ENCODE results near the gene CNRIP1. TPM values are rescaled to one million over a fixed set of nuclear protein-coding genes. Genes with fewer than 3 reads are reported as not detected.

CNRIP1 gene
- total and polyA plus RNA-seq, 2 of the 4 experiments (the other 2 are of a cell fraction) = 23.3 to 32.7 TPM

- Histone ChIP-seq H3K23ac (ENCODE audit: low read depth, low read length) (no peak overlapping the region), H3K14ac (replicated peaks; ENCODE audit: low read depth, low read length) (no peak overlapping the region), H3K4me2 (ENCODE audit: low read depth, low read length) (no peak overlapping the region), H4K8ac (ENCODE audit: low read depth in 2 of 2, low read length in 2 of 2) (no peak overlapping the region), H2AFZ (replicated peaks; ENCODE audit: low read length, poor library complexity) (no peak overlapping the region), H3K79me1 (ENCODE audit: low read depth in 1 of 2, low read length in 2 of 2) (no peaks in the 10 kb centered on the region), H3K36me3 (ENCODE audit: control insufficient read depth, insufficient read depth, low read length) (no peaks in the 10 kb centered on the region), H3K27me3 (ENCODE audit: control insufficient read depth, insufficient read depth, low read length) (no peaks in the 10 kb centered on the region), H4K20me1 (ENCODE audit: insufficient read depth, low read length) (no peaks in the 10 kb centered on the region), H4K91ac (ENCODE audit: insufficient read depth, low read depth, low read length) (no peak overlapping the region), H2BK120ac (ENCODE audit: low read depth, low read length) (no peak overlapping the region), H3K4ac (ENCODE audit: low read depth, low read length) (no peak overlapping the region), H2BK15ac (ENCODE audit: low read depth, low read length) (no peak overlapping the region), H3K27ac (ENCODE audit: insufficient read depth, low read length) (no peak overlapping the region), H4K5ac (ENCODE audit: low read depth, low read length) (no peak overlapping the region), H2BK5ac (ENCODE audit: low read depth, low read length, poor library complexity, severe bottlenecking) (no peak overlapping the region), H3K4me1 (ENCODE audit: control insufficient read depth, insufficient read depth, low read length) (no peaks in the 10 kb centered on the region), H3K9me1 (ENCODE audit: insufficient read depth, low read length) (no peaks in the 10 kb centered on the region), H2AK9ac (replicated peaks; ENCODE audit: low read depth, low read length, poor library complexity) (no peak overlapping the region), H3K9ac (ENCODE audit: low read depth, low read length) (no peak overlapping the region), H2BK20ac (ENCODE audit: low read depth, low read length) (no peak overlapping the region), H3K4me3 (ENCODE audit: insufficient read depth, low read depth, low read length) (no peak overlapping the region), H3K56ac (ENCODE audit: extremely low read depth, insufficient read depth, low read length) (no peak overlapping the region), H3K18ac (ENCODE audit: low read depth, low read length) (no peak overlapping the region), H3K9me3 (ENCODE audit: control insufficient read depth, insufficient read depth, low read length) (no peaks in the 10 kb centered on the region), H2AK5ac (ENCODE audit: low read depth, low read length) (no peak overlapping the region)
- CTCF ChIA-PET = no interaction called here
- dilution Hi-C loops (cut with HindIII; ENCODE audit: low sequenced_read_pairs, unreplicated experiment) = no loop called here
- no peak for DNase-seq
- TF ChIP-seq FOS (IDR thresholded peaks at IDR 0.05; ENCODE audit: low read depth, low read length) (no peak), USF2 (IDR thresholded peaks at IDR 0.05; ENCODE audit: low read depth, low read length) (no peak), RAD21 (IDR thresholded peaks at IDR 0.05; ENCODE audit: low read length) (no peak), NFE2L2 (IDR thresholded peaks at IDR 0.05; ENCODE audit: low read depth, low read length) (no peak), BHLHE40 (IDR thresholded peaks at IDR 0.05; ENCODE audit: low read depth, low read length) (no peak), MAZ (IDR thresholded peaks at IDR 0.05; ENCODE audit: borderline replicate concordance, low read depth, low read length) (no peak), CEBPB (IDR thresholded peaks at IDR 0.05; ENCODE audit: low read depth, low read length) (no peak), CTCF (conservative IDR thresholded peaks at IDR 0.05; ENCODE audit: low read depth, low read length) (no peak), MXI1 (IDR thresholded peaks at IDR 0.05; ENCODE audit: borderline replicate concordance, low read depth, low read length) (no peak), SMC3 (IDR thresholded peaks at IDR 0.05; ENCODE audit: low read depth, low read length) (no peak), POLR2A (IDR thresholded peaks at IDR 0.05; ENCODE audit: low read depth, low read length) (no peak), ELK1 (IDR thresholded peaks at IDR 0.05; ENCODE audit: borderline replicate concordance, low read depth, low read length) (no peak), CHD1 (IDR thresholded peaks at IDR 0.05; ENCODE audit: low read depth, low read length) (no peak), RCOR1 (IDR thresholded peaks at IDR 0.05; ENCODE audit: insufficient replicate concordance, low read length) (no peak), RFX5 (IDR thresholded peaks at IDR 0.05; ENCODE audit: low read depth, low read length) (no peak), MAFK (IDR thresholded peaks at IDR 0.05; ENCODE audit: low read depth, low read length) (no peak)
- in situ Hi-C loops (cut with MboI; ENCODE audit: low sequenced_read_pairs) = no loop called here
- no peak for ATAC-seq (ENCODE audit: low read depth)
- intact Hi-C loops (cut with micrococcal nuclease) = loop anchor here (5.0 kb wide), 1 partner anchor 83 kb away; no protein-coding TSS in a partner anchor
- no TSS peak for BruUV-seq (replicated peaks)
- WGBS, 2 experiments (ENCODE audit: extremely low coverage in 2 of 2, insufficient read length in 1 of 2) = no CpG with 5 or more reads among the region's 1 CpG
- POLR2A ChIA-PET (ENCODE audit: unreplicated experiment) = no interaction called here
Observed at GRCh38 chr2:68280796-68281195, 39.0 kb downstream of the CNRIP1 start.
